AG04449 (cell line): ENCODE measurements around the gene FAM180B.

Experiments
- CTCF ChIA-PET: fragments of 350-600 bp; formaldehyde crosslinking; extraction: SDS; loops from one replicate; lab custom pipeline; 2021; ENCODE audit warnings: antibody characterized with exemption; lab: Yijun Ruan, JAX
- POLR2A ChIA-PET: fragments of 400-600, 350-600 bp; formaldehyde crosslinking; extraction: SDS; loops from one replicate; lab custom pipeline; 2020; ENCODE audit warnings: antibody characterized with exemption, inconsistent platforms; lab: Yijun Ruan, JAX
- DNase-seq: peaks from one replicate; pipeline ENCODE4 v3.0.0-alpha.2; 2010; ENCODE audit warnings: low read depth, low spot score
- H3K4me3 ChIP-seq: 2 replicates; pipeline ENCODE4 v1.5.1; 2011; ENCODE audit warnings: low read depth, mild to moderate bottlenecking, control low read depth, low read length
- TF ChIP-seq, protein P1 (sequence below): IDR thresholded peaks from one replicate; pipeline ENCODE4 v1.5.1; 2011; ENCODE audit warnings: mild to moderate bottlenecking, moderate library complexity, low read length, control low read depth, inconsistent platforms; ENCODE audit not compliant: insufficient read depth; ENCODE audit errors: missing control alignments

FAM180B gene

DNA sequence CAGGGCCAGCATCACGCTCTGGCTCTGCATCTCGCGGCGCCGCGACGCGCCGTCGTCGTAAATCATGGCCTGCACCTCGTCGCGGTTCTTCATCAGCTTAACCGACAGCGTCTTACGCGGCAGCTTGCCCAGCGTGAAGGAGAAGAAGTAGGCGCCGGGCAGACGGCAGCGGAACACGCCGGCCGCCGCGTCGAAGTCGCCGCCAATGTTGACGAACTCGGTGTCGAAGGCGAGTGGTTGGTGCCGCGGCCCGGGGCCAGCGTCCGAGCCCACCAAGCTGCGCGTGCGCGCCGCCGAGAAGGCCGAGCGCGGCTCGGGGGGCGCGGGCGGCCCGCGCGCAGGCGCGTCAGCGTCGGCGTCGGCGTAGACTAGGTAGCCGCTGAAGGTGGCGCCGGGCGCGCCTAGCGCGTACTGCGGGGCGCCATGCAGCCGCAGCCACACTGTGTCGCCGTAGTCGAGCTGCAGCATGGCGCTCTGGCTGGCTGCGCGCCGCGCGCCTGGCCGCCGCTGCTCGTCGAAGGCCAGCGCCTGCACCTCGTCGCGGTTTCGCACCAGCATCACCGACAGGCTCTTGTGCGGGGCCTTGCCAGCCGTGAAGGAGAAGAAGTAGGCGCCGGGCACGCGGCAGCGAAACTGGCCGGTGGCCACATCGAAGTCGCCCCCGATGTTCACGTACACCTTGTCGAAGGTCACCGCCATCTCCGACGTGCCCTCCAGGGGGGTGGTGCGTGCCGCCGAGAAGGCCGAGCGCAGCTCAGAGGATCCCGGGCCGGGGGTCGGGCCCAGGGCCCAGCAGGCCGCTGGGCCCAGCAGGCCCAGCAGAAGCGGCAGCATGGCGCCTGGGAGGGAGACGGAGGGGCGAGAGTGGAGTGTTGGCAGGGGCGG lies 3.7 kb downstream of the FAM180B start:
- DNase-seq, result no peak
- peak overlapping the region; percentile 40 for H3K4me3 ChIP-seq
- TF ChIP-seq, protein P1, sequence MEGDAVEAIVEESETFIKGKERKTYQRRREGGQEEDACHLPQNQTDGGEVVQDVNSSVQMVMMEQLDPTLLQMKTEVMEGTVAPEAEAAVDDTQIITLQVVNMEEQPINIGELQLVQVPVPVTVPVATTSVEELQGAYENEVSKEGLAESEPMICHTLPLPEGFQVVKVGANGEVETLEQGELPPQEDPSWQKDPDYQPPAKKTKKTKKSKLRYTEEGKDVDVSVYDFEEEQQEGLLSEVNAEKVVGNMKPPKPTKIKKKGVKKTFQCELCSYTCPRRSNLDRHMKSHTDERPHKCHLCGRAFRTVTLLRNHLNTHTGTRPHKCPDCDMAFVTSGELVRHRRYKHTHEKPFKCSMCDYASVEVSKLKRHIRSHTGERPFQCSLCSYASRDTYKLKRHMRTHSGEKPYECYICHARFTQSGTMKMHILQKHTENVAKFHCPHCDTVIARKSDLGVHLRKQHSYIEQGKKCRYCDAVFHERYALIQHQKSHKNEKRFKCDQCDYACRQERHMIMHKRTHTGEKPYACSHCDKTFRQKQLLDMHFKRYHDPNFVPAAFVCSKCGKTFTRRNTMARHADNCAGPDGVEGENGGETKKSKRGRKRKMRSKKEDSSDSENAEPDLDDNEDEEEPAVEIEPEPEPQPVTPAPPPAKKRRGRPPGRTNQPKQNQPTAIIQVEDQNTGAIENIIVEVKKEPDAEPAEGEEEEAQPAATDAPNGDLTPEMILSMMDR, result no peak
- ChIA-PET POLR2A (interaction anchor here (0.8 kb wide), 1 partner anchor 17 kb away, joined by 3 read pairs; no protein-coding TSS in a partner anchor), CTCF (no interaction called here)

DNA sequence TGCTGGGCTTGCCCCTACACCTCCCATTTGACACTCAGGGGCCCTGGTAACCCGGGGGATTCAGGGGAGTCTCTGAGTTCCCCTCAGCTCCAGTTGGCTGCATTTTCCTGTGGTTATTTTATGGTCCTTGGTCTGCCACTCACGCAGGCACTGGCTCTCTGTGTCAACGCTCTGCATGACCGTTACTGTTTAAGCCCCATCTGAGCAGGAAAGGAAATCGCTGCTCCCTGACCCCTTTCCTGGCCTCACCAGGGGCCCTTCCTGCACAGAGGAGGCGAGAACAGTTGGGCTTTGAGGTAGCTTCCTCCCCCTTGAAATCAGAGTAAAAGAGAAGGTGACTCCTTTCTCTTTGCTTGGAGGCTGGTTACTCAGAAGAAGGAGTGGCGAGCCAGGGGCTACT lies 5.3 kb downstream of the FAM180B start:
- TF ChIP-seq, protein P1, result no peak
- DNase-seq, result no peak
- CTCF ChIA-PET, result interaction anchor here (1.6 to 2.0 kb wide), 2 partner anchors 38 to 180 kb away, joined by 5 to 6 read pairs; no protein-coding TSS in a partner anchor
- POLR2A ChIA-PET, result no interaction called here
- no peak overlapping the region for H3K4me3 ChIP-seq

DNA sequence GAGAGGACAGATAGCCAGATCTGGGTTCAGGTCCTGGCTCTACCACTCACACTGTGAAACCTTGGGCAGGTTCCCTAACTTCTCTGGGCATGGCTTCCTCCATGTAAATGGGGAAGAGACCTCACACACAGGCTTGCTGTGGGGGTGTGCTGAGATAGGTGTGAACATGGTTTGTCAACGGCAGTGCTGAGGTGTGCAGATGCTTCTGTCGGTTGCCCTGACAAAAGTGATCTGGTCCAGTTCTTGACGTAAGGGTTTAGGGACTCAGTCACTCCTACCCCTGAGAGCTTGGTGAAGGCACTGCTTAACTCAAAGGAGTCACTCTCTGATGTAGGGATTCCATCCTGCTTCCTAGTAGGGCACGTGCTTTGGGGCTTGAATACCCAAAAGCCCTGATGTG lies 5.8 kb downstream of the FAM180B start:
- TF ChIP-seq, protein P1, result no peak
- ChIA-PET CTCF (interaction anchor here (1.6 to 2.0 kb wide), 2 partner anchors 39 to 181 kb away, joined by 5 to 6 read pairs; no protein-coding TSS in a partner anchor), POLR2A (no interaction called here)
- no peak for DNase-seq
- no peak overlapping the region for H3K4me3 ChIP-seq

DNA sequence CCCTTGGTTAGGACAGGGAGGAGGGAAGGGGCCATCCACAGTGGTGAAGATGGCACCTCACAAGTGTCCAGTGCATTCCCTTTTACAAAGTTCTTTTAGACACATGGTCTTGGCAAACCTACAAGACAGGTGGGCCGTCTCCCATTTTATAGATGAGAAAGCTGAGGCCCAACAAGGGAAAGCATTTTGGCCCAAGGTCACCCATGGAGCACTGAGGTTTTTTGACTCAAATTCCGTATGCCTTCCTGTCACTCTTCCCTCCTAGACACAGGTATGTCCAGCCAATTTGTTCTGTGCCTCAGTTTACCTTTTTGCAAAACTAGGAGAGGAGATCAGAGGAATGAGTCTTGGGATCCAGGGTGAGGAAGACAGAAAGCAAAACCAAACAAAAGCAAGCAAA lies 6.5 kb downstream of the FAM180B start:
- ChIA-PET CTCF (interaction anchor here (1.6 to 2.0 kb wide), 2 partner anchors 39 to 181 kb away, joined by 5 to 6 read pairs; no protein-coding TSS in a partner anchor), POLR2A (no interaction called here)
- DNase-seq, result no peak
- H3K4me3 ChIP-seq, result no peak overlapping the region
- TF ChIP-seq, protein P1, result no peak

DNA sequence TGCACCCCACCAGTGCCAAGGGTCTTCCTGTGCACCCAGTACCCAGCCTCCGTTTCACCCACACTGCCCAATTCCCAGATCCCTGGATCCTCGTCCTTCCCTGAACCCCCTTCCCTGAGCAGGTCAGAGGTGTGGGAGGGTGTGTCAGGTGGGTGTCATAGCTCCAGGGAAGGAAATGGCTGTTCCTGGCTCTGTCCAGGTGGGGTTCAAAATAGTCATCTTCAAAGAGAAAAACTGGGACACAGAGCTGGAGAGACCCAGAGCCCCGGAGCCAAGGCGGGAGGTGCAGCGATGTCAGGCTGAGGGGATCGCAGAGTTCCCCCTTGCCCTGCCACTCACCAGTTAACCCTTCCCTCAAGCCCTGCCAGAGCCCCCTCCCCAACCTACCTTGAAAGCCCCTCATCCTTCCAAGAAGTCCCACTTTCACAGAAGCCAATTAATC lies 7.0 kb downstream of the FAM180B start:
- DNase-seq, result no peak
- POLR2A ChIA-PET, result no interaction called here
- CTCF ChIA-PET, result interaction anchor here (2.0 to 2.7 kb wide), 2 partner anchors 12 to 182 kb away, joined by 5 to 7 read pairs; no protein-coding TSS in a partner anchor
- no peak overlapping the region for H3K4me3 ChIP-seq
- TF ChIP-seq, protein P1, result no peak
